GM12878 (cell line): ENCODE results near the gene AHCYL2.

ENCODE experiments used
- CTCF ChIP-seq, 3 experiments: IDR thresholded peaks in 2 of 3; conservative IDR thresholded peaks in 1 of 3; 2 replicates each; pipeline ENCODE4 v1.5.1; 2011; ENCODE audit warnings: low read depth in 3 of 3, low read length in 3 of 3, mild to moderate bottlenecking in 3 of 3, control low read depth in 2 of 3, moderate library complexity in 2 of 3, inconsistent platforms in 1 of 3, mixed read lengths in 1 of 3; ENCODE audit not compliant: control insufficient read depth in 2 of 3, insufficient read depth in 1 of 3; ENCODE audit errors: extremely low read depth in 1 of 3
- FOS ChIP-seq: IDR thresholded peaks from 3 replicates; pipeline ENCODE4 v1.6.1; 2011; ENCODE audit warnings: borderline replicate concordance; ENCODE audit not compliant: insufficient read length; ENCODE audit errors: extremely low read depth
- MYC ChIP-seq: IDR thresholded peaks from 2 replicates; pipeline ENCODE4 v1.6.1; 2011; ENCODE audit warnings: mild to moderate bottlenecking, low read length, moderate library complexity, inconsistent platforms; ENCODE audit not compliant: insufficient read depth, insufficient replicate concordance, insufficient read length, severe bottlenecking
- POLR2A ChIP-seq: IDR thresholded peaks from 2 replicates; pipeline ENCODE4 v1.6.1; 2011; ENCODE audit warnings: low read depth, mild to moderate bottlenecking, low read length
- POLR2AphosphoS5 ChIP-seq: IDR thresholded peaks from 2 replicates; pipeline ENCODE4 v1.6.1; 2011; ENCODE audit warnings: mild to moderate bottlenecking, low read length, inconsistent platforms
- RAD21 ChIP-seq: IDR thresholded peaks from 2 replicates; pipeline ENCODE4 v1.6.1; 2011; ENCODE audit warnings: mild to moderate bottlenecking, low read depth, low read length, moderate library complexity; ENCODE audit not compliant: insufficient read depth
- SREBF2 ChIP-seq: IDR thresholded peaks from 2 replicates; pipeline ENCODE4 v1.6.1; 2012; ENCODE audit warnings: mild to moderate bottlenecking, low read length
- TAF1 ChIP-seq: IDR thresholded peaks from 2 replicates; pipeline ENCODE4 v1.6.1; 2011; ENCODE audit warnings: mild to moderate bottlenecking, low read depth, low read length, borderline replicate concordance
- TBL1XR1 ChIP-seq: IDR thresholded peaks from 2 replicates; pipeline ENCODE4 v1.6.1; 2012; ENCODE audit warnings: low read depth, low read length, improper control_type of control experiment
- ZSCAN29 ChIP-seq: fragments of 450-650 bp; IDR thresholded peaks from 2 replicates; pipeline ENCODE4 v1.6.1; 2017; ENCODE audit warnings: mild to moderate bottlenecking, moderate library complexity
- TF ChIP-seq, protein P1 (sequence below): IDR thresholded peaks from 2 replicates; pipeline ENCODE4 v1.6.1; 2011; ENCODE audit warnings: borderline replicate concordance, low read depth, mild to moderate bottlenecking, moderate library complexity, mixed read lengths, low read length; ENCODE audit not compliant: insufficient read depth; ENCODE audit errors: extremely low read length
- TF ChIP-seq, protein P2 (sequence below): IDR thresholded peaks from 2 replicates; pipeline ENCODE4 v1.6.1; 2012; ENCODE audit warnings: low read length, inconsistent platforms

DNA sequence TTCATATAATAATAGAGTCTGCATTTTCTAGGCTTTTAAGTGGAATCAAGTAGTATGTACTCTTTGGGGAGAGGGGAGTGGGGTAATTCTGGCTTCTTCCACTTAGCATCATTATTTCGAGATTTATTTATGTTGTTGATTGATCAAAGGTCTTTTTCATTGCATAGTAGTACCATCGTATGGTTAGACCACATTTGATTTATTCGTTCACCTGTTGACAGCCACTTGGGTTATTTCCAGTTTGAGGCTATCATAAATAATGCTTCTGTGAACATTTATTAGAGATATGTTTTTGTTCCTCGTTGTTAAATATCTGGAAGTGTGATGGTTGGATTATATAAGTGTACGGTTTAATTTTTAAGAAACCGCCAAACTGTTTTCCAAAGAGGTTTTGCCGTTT is 52.8 kb downstream of the AHCYL2 start:
- TF ChIP-seq TAF1 (no peak), CTCF (IDR thresholded peaks at IDR 0.05 in 2 of 3, conservative IDR thresholded peaks at IDR 0.05 in 1 of 3; ENCODE audit: control insufficient read depth in 2 of 3, extremely low read depth in 1 of 3, insufficient read depth in 1 of 3, low read depth in 3 of 3, low read length in 3 of 3) (no peak), POLR2AphosphoS5 (no peak), POLR2A (no peak), FOS (no peak), RAD21 (no peak), TBL1XR1 (no peak), MYC (no peak), ZSCAN29 (no peak), SREBF2 (no peak)
- TF ChIP-seq, protein P1, sequence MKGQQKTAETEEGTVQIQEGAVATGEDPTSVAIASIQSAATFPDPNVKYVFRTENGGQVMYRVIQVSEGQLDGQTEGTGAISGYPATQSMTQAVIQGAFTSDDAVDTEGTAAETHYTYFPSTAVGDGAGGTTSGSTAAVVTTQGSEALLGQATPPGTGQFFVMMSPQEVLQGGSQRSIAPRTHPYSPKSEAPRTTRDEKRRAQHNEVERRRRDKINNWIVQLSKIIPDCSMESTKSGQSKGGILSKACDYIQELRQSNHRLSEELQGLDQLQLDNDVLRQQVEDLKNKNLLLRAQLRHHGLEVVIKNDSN: no peak
- TF ChIP-seq, protein P2, sequence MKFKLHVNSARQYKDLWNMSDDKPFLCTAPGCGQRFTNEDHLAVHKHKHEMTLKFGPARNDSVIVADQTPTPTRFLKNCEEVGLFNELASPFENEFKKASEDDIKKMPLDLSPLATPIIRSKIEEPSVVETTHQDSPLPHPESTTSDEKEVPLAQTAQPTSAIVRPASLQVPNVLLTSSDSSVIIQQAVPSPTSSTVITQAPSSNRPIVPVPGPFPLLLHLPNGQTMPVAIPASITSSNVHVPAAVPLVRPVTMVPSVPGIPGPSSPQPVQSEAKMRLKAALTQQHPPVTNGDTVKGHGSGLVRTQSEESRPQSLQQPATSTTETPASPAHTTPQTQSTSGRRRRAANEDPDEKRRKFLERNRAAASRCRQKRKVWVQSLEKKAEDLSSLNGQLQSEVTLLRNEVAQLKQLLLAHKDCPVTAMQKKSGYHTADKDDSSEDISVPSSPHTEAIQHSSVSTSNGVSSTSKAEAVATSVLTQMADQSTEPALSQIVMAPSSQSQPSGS: no peak
